ENCODE results near the gene PRSS21.

Gene PRSS21, protein sequence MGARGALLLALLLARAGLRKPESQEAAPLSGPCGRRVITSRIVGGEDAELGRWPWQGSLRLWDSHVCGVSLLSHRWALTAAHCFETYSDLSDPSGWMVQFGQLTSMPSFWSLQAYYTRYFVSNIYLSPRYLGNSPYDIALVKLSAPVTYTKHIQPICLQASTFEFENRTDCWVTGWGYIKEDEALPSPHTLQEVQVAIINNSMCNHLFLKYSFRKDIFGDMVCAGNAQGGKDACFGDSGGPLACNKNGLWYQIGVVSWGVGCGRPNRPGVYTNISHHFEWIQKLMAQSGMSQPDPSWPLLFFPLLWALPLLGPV

DNA sequence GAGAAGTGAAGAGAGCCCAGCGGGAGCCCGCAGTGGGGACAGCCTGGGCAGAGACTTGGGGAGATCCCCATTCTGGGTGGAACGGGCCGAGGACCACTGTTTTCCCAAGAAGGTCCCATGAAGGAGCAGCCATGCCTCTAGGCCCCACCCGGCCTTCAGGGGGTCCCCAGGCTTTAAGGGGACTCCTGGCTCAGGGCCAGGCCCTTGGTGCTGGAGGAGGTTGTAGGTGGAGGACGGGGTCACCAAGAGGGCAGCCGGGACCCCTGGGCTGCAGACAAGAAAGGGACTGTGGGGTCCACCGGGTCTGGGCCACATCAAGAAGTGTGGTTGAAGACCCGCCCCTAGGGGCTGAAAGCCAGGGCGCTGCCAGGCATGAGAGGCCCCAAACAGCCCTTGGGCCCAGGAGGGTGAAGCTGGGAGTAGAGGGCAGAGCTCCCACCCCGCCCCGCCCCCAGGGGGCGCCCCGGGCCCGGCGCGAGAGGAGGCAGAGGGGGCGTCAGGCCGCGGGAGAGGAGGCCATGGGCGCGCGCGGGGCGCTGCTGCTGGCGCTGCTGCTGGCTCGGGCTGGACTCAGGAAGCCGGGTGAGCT lies at the start of gene PRSS21:
Gene PRSS21 (plus strand): TSS at position 487 of the 589 bp plus-strand sequence. CDS start 32 bp downstream, at position 519.
- DNase-seq (ENCODE audit: low read depth in 1 of 2, low spot score in 1 of 2), result no peak

DNA sequence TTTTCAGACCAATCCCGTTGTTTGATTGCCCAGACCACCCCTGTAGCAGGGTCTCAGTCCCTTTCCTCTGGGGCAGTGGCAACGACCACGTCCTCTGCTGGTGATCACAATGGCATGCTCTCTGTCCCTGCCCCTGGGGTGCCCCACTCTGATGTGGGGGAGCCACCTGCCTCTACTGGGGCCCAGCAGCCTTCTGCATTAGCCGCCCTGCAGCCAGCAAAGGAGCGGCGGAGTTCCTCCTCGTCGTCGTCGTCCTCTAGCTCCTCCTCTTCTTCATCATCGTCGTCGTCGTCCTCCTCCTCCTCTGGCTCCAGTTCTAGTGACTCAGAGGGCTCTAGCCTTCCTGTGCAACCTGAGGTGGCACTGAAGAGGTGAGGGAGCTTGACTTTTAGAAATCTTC lies 49.1 kb upstream of the PRSS21 start:
- no peak for DNase-seq (ENCODE audit: low read depth in 1 of 2, low spot score in 1 of 2)

DNA sequence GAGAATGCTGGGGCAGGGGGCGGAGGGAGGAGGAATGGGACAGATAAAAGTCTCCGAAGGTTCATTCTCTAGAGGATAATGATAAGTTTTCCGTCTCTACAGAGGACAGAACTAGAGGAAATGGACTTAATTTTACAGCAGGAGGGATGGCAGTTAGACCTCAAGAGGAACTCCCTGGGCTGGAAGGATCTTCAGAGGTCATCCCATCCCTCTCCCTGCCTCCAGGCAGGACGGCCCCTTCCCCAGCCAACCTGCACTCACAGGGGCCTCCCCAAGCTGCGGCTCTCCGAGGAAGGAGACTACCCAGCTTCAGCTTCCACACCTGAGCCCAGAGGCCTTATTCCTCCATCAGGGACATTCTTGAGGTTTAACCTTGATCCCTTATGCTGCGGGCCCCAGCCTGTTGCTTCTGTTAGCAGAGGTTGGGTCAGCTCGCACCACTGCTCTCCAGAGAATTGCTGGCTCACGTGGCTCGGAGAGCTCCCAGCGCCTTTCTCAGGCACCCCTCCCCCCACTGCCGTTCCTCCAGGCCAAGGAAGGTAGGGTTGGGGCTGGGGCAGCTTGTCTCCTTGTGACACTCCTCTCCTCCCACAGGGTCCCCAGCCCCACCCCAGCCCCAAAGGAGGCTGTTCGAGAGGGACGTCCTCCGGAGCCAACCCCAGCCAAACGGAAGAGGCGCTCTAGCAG lies 48.5 kb upstream of the PRSS21 start:
- DNase-seq (ENCODE audit: low read depth in 1 of 2, low spot score in 1 of 2), result no peak

DNA sequence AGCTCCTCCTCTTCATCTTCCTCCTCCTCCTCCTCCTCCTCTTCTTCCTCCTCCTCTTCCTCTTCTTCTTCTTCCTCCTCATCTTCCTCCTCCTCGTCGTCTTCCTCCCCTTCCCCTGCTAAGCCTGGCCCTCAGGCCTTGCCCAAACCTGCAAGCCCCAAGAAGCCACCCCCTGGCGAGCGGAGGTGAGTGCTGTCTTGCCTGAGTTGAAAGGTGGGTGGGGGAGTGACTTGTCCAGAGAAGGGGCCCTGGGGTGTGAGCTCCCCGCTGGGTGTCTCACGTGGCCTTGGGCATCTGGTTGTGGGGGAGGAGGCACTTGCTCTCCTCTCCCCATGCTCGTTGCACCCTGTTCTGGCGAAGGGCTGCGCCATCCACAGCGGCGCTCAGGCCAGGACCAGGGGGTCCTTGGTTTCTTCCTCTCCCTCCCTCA lies 47.9 kb upstream of the PRSS21 start:
- DNase-seq (ENCODE audit: low read depth in 1 of 2, low spot score in 1 of 2), result no peak

DNA sequence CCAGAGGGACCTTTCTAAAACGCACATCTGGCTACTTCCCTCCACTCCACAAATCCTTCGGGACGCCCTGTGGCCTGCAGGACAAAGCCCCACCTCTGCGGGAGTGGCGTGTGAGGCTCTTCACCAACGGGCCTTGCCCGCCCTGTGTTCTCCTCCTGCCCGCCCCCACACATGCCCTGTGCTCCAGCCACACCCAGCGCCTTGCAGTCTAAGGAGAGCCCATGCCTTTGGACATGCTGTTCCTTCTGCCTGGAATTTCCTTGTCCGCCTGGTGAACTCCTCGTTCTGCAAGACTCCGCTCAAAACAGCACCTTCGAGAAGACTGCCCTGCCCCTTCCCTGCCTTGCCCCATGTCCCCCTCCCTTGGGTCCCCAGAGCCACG lies 47.4 kb upstream of the PRSS21 start:
- DNase-seq (ENCODE audit: low read depth in 1 of 2, low spot score in 1 of 2), result no peak

DNA sequence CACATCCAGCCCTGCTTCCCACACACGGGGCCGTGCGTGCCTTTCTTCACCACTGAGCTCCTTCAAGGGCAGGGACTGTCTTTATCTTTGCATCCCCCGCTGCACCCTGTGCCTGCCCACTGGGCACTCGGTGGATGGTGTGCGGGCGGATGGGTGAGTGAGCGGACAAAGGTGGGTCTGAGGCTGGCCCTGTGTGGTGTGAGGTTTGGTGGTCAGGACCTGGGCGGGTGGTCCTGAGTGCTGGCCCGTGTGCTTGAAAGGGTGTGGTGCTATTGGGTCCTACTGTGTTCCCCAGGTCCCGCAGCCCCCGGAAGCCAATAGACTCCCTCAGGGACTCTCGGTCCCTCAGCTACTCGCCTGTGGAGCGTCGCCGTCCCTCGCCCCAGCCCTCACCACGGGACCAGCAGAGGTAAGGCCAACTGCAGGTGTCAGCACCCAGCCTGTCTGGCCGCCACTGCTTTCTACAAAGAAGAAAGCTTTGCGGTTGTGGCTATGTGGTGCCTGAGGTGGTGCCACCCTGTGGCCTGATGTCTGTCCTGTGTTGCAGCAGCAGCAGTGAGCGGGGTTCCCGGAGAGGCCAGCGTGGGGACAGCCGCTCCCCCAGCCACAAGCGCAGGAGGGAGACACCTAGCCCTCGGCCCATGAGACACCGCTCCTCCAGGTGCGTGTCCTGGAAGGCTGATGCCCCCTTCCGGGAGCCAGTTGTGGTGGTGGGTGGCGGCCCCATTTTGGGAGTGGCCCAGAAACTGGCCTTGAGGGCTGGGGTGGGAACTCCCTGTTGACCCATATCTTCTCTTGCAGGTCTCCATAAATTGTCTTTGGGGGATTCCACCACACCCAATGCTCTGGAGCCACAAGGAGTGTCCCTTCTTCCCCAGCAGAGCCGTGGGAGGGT lies 46.7 kb upstream of the PRSS21 start:
- no peak for DNase-seq (ENCODE audit: low read depth in 1 of 2, low spot score in 1 of 2)

DNA sequence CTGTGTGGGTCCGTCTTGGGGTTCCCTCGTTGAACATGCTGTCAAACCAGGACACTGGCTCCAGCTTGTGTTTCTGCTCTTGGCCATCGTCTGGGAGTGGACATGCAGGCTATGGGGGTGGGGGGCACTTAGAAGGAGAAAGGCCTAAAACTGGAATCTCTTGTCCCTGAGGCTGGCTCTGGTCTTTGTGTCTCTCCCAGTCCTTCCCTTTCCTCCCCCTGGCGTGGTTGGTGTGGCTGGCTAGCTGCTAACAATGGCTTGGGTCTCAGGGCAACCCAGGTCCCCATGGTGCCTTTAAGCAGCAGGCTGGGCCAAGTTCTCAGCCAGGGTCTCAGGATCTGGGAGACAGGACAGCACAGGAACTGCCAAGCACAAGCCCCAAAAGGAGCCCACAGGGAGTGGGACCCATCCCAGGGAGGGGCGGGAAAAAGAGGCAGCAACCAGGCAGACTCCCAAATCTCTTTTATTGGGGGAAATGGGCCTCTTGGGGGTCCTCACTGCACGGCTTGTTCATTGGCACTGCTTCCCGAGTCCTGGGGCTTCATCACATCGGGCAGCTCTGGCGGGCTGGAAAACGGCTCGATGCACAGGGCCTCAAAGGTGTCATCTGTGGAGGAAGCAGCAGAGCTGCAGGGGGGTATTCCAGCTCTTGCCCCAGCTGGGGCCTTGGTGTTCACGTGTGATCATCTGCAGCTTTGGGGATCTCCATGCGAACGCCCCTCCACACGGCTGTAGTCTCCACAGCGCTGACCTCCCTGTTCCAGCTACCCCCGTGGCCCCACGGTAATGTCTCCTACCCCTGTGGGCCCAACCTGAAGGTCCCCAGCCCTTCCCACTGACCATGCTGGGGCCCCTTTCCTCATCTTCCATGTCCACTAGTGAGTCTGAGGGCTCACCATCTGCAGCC lies 45.3 kb upstream of the PRSS21 start:
- DNase-seq (ENCODE audit: low read depth in 1 of 2, low spot score in 1 of 2), result no peak

DNA sequence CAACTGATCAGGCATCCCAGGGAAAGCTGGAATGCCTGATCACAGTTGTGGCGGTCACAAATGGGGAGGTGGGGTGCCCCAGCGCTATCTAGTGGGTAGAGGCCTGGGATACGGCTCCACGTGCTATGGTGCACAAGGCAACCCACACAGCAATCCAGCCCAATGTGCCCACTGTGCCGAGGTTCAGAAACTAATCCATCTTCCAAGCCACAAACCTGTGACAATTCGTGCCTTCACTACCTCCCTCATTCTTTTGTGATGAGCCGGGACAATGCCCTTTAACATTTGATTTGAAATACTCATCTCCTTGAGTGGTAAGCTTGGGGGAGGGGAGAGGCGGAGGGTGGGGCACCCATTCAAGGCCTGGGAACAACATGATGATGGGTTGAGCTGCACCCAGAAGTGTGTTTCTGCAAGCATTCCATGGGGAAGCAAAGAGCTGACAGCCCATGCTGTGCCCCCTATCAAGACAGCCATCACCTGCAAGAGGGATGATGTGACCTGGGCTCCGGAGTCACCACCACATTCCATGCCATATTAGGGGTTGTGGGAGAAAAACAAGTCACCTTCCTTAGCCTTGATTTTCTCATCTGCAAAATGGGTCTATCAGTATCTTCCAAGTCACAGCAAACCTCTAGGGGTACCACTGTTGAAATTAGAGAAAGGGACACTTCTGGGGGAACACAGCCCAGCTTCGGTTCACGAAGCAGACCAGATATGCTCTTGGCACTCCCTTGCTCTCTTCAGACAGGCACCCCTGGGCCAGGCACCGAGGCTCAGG lies 43.7 kb upstream of the PRSS21 start:
- no peak for DNase-seq (ENCODE audit: low read depth in 1 of 2, low spot score in 1 of 2)

DNA sequence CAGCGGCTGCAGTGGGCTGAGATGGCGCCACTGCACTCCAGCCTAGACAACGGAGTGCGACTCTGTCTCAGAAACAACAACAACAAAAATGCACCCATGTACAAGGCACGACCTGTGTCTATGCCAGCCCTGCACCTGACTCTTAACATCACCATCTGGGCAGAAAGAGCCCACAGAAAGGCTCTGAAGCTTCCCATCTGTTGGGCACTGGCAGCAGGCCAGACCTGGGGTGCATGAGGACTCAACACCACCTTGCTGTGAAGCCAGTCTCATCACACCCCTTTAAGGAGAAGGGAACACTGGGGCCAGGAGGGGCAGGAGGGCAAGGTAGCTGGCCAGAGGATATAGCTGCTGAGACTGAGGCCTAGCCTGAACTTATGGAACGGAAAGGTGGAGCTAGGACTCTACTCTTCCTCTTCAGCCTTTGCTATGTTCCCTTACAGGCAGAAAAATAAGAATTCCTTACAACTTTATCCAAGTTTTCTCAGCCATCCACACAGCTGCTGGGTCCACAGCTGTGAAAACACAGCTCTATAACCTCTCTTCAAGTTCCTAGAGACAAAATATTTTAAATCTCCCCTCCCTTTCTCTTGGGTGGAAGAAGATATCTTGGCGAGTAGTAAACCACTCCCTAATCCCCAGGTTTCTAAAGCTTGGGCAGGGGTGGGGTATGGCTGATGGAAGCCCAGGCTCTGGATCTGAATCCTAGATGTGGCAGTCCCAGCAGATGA lies 42.7 kb upstream of the PRSS21 start:
- no peak for DNase-seq (ENCODE audit: low read depth in 1 of 2, low spot score in 1 of 2)

DNA sequence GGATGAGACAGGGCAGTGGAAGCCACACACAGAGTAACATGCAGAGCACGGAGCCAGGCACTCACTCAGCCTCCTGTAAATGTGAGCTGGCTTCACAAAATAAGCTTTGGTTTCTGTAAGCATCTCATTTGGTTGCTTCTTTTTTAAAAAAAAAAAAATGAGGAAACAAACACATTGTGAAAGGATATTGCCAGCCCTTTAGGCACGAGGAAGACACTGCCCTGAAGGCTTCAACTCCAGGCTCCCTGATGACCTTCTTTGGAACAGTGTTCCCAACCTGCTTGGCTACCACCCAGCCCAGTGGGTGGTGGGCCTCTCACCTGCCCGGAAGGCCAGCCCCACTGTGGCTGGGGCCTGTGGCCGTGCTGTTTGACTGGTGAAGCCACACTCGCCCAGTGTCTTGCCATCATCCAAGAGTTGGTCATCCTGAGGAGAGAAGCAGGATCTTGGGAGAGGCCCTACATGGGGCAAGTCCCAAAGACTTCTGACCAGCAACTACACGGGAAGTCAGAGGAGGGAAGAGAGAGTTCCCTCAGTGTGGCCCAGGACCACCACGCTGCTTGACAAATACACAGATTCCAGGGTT lies 41.8 kb upstream of the PRSS21 start:
- no peak for DNase-seq (ENCODE audit: low read depth in 1 of 2, low spot score in 1 of 2)

DNA sequence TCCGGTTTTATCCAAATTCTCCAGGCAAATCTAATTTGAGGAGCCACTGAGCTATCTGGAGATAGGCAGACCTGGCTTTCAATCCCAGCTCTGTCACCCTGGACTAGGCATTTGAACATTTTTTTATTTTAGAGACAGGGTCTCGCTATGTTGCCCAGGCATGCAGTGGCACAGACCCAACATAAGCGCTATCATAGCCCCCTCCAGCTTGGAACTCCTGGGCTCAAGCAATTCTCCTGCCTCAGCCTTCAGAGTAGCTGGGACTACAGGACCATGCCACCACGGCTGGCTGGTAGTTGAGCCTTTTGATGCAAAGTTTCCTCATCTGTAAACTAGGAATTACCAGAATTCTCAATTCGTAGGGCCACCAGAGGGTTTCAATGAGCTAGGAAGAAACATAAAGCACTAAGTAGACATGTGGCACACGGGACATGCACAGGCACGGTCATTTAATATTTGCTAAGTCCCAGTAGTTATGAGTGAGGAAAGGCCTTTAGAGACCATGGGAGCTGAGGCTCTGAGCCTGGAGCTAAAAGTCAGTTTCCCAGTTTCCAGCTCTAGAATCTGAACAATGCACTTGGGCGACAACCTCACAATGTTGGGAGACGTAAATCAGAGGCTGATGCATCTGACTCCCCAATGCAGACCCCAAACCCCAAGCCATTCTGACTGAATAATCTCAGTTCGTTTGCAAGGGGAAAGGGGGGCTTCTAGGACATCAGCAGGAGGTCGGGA lies 41.1 kb upstream of the PRSS21 start:
- DNase-seq (ENCODE audit: low read depth in 1 of 2, low spot score in 1 of 2), result no peak

DNA sequence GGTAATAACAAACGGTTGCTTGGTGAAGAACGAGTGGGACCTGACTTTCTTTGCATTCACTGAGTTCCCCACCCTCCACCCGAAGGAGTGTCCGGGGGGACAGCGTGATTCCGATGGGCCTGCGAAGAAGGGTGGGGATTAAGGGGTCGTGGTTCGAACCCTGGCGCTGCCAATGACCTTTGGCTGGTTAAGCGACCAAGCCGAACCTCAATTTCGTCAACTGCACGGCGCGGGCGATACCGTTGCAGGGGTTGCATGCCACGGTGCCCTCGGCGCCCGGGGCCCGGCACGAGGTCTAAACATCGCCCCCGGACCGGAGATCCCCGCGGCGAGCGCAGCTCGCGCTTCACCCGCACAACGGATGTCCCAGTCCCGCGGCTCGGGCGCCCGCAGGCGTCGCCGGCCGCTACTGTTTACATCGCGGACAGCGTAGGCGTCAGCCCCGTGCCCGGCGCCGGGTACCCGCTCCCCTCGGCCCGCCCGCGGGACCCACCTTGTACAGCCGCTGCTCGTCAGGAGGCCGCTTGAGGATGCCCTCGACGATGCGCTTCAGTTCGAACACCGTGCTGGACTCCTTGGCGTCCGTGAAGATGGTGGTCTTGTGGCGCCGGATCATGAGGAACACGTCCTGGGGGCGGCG lies 40.4 kb upstream of the PRSS21 start:
- no peak for DNase-seq (ENCODE audit: low read depth in 1 of 2, low spot score in 1 of 2)

DNA sequence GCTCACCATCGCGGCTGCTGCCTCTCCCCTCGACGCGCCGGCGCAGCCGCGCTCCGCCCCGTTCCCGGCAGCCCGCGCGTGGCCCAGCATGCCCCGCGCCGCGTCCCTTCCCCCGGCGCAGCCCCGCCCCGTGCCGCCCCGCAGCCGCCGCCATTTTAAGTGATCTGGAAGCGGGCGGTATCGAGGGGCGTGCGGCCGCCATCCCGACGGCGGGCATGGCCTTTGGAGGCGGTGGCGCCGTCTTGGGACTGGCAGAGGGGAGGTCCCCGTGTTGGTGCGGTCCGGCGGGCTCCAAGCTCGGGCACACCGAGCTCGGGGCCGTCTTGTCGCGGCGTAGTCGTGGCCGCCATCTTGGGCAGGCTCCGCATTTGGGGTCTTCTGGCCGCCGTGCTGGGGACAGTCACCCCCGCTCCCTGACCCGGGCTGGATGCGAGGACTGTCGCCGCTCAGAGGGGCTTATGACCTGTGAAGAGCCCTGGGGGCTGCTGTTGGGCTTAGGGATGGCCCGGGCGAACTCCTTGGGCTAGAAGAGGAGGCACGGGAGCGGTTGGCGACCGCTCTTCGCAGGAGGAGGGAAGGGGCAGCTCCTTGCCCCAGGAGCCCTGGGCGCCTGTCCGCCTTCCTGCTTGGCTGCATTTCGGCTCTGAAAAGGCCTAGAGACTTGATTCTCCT lies 39.7 kb upstream of the PRSS21 start, which contains the start of gene ELOB:
Gene ELOB (minus strand): TSS at position 50 of the 672 bp plus-strand sequence. CDS start 41 bp downstream, at position 9.
- DNase-seq (ENCODE audit: low read depth in 1 of 2, low spot score in 1 of 2), result peak; percentile 79 to 80

DNA sequence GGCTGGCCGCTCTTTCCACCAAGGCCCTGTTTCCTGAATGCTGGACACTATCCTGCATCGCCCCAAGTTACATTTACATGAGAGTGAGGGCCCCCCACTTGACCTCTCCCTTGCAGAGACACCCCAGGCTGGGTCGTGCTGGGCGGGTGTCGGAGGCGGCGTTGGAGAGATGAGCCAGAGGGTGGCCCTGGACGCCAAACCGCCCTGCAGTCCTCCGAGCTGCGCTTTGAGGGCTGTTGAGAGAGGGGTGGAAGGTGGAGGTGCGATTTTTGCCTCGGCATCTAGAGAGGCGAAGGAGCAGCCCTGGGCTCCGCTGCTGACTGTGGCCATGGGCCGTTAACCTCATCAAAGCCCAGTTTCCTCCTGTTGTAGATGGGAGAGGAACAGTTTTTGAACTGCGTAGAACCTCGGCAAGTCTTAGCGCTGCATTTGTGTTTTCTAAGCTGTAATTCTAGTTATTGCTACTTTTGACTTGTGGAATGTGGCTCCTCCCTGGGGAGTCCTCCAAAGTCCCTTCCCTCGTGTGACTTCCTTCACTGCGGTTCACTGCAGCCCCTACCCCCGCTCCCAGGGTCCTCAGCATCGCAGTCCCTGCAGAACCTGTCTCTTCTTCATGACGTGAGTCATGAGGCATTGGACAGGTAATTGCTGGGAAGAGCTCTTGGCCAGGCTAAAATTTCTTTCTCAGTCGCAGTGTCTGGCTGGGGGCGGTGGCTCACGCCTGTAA lies 39.0 kb upstream of the PRSS21 start:
- DNase-seq (ENCODE audit: low read depth in 1 of 2, low spot score in 1 of 2), result no peak

DNA sequence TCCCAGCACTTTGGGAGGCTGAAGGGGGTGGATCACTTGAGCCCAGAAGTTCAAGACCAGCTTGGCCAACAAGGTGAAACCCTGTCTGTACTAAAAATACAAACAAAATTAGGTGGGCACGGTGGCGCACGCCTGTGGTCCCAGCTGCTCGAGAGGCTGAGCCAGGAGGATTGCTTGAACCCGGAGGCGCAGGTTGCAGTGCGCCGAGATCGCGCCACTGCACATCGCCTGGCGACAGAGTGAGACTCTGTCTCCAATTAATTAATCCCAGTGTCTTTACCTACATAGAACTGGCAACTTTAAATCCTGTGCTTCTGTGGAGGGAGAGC lies 38.4 kb upstream of the PRSS21 start:
- DNase-seq (ENCODE audit: low read depth in 1 of 2, low spot score in 1 of 2), result no peak

Data from activated CD4-positive, alpha-beta T cell treated with anti-CD3 and anti-CD28 coated beads, Interleukin-2, amount 50 U/mL, for 24 hours (primary cell).